Right lobe of liver (tissue), 6 donors: ENCODE measurements around the gene GPR160. TPM values are rescaled to one million over a fixed set of nuclear protein-coding genes. Genes with fewer than 3 reads are reported as not detected.

Experiments
- ATAC-seq, 4 donors: fragments of 200-7000 bp; cut with Tn5 transposase; one replicate each; pipeline ENCODE4 v1.9.1; 2020; ENCODE audit warnings: mild to moderate bottlenecking in 4 of 4, moderate library complexity in 4 of 4
- DNase-seq, 3 donors: peaks; one replicate each; pipeline ENCODE4 v3.0.0-alpha.2; 2020
- H3K27ac ChIP-seq, 3 donors: fragments of 200-600 bp; one replicate each; pipeline ENCODE4 v1.8.0; 2022
- H3K27me3 ChIP-seq, 2 donors: fragments of 200-600 bp; one replicate each; pipeline ENCODE4 v1.8.0; 2022
- H3K36me3 ChIP-seq, 4 donors: fragments of 200-600 bp; sonication (generic) in 1 of 4; one replicate each; pipeline versions ENCODE4 v1.5.1 to v1.8.0; 2017 to 2022; ENCODE audit warnings: control low read depth in 1 of 4
- H3K4me1 ChIP-seq, 4 donors: fragments of 200-600 bp; sonication (generic) in 1 of 4; one replicate each; pipeline versions ENCODE4 v1.5.1 to v1.8.0; 2017 to 2022; ENCODE audit warnings: control low read depth in 1 of 4
- H3K4me3 ChIP-seq, 3 donors: fragments of 200-600 bp; one replicate each; pipeline ENCODE4 v1.8.0; 2022
- H3K9me3 ChIP-seq, 4 donors: fragments of 200-600 bp; sonication (generic) in 1 of 4; one replicate each; pipeline versions ENCODE4 v1.5.1 to v1.8.0; 2017 to 2022; ENCODE audit warnings: control low read depth in 1 of 4
- POLR2A ChIP-seq: fragments of 450-650 bp; IDR thresholded peaks from one replicate; pipeline ENCODE4 v1.6.1; 2017; ENCODE audit warnings: antibody characterized with exemption, mild to moderate bottlenecking
- WGBS: methylation state at CpG from one replicate; pipeline ENCODE4 v1.1.6; 2018; ENCODE audit warnings: low coverage, low lambda C conversion rate; ENCODE audit not compliant: insufficient coverage; ENCODE audit errors: missing lambda C conversion rate; 5-methylcytosine and 5-hydroxymethylcytosine counted together
- intact Hi-C, 2 donors: fragments of 100-400 bp; cut with DNase I; formaldehyde crosslinking; loops; one replicate each; pipeline versions ENCODE4 v1.11.2 to v1.14.1; 2022
- small RNA-seq, 2 experiments: library from RNA; depleted of rRNA; stranded (forward); fragments of <200 nt; gene quantifications; one replicate each; pipeline ENCODE3, GENCODE V24; 2016
- total RNA-seq, 6 experiments: library from RNA; depleted of rRNA in 2 of 6; stranded (reverse); fragments of >200 nt in 2 of 6; fragmentation: NEBNext Ultra II Directional in 3 of 6; extraction: Animal tissue kit (Norgen Biotek cat#: 25700) in 3 of 6; gene quantifications; one replicate each; pipeline versions ENCODE4 v1.1.0 to v1.2.4, GENCODE V29; 2016 to 2023
- TF ChIP-seq, protein P1 (sequence below), 4 donors: fragments of 200-600 bp in 3 of 4; fragments of 450-650 bp in 1 of 4; IDR thresholded peaks; one replicate each; pipeline versions ENCODE4 v1.5.1 to v1.8.0; 2016 to 2022; ENCODE audit warnings: antibody characterized with exemption in 4 of 4, mild to moderate bottlenecking in 2 of 4
- donor health status: DM: no; HTN: yes; CAD: no.
- donor health status: DM: no; HTN: no; CAD: no.
- donor health status: DM: no; HTN: no; CAD: no.
- donor health status: DM: no; HTN: yes; CAD: no.
- donor health status: DM: no; HTN: yes; CAD: no.

Gene GPR160
- total RNA-seq, 6 experiments from 2014 or later = 1.0 to 4.2 (median 1.6) TPM

DNA sequence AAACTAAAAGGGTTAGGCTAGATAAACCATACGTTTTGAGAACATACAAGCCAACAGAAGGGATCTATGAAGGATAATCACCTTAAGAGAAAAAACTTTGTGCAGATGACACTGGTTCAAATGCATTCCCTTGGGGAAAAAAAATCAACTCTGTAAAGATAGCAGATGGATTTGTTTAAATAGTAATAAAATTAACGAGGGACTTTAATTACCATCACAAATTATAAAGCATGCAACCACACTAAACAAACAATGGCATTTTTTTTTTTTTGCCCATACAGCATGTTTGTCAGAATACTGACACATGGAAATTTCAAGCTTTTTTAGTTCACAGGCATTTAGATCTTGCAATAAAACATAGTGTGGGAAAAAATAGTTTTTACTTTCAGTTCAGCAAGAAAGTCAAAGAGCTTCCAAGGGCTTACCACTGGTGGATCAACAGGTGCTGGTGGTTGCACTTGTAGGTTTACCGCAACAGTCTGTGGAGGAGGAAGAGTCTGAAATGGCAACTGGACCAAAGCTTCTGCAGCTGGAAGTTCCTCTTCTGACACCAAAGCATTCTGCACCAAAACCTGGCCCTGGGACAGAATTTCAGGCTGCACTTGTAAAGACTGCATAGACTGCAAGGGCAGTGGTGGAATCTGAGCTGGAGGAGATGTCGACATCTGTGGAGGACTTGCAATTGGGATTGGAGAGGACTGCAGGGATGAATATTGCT, 90.6 kb downstream of the GPR160 start:
- no peaks in the 10 kb centered on the region for H3K27me3 ChIP-seq
- intact Hi-C loops = no loop called here
- H3K9me3 ChIP-seq = no peaks in the 10 kb centered on the region
- H3K36me3 ChIP-seq = peaks cover 0 to 32% (median 8%) of the 10 kb centered on the region in 4 donors
- no peaks in the 10 kb centered on the region for H3K4me1 ChIP-seq
- TF ChIP-seq POLR2A = no peak
- TF ChIP-seq, protein P1, sequence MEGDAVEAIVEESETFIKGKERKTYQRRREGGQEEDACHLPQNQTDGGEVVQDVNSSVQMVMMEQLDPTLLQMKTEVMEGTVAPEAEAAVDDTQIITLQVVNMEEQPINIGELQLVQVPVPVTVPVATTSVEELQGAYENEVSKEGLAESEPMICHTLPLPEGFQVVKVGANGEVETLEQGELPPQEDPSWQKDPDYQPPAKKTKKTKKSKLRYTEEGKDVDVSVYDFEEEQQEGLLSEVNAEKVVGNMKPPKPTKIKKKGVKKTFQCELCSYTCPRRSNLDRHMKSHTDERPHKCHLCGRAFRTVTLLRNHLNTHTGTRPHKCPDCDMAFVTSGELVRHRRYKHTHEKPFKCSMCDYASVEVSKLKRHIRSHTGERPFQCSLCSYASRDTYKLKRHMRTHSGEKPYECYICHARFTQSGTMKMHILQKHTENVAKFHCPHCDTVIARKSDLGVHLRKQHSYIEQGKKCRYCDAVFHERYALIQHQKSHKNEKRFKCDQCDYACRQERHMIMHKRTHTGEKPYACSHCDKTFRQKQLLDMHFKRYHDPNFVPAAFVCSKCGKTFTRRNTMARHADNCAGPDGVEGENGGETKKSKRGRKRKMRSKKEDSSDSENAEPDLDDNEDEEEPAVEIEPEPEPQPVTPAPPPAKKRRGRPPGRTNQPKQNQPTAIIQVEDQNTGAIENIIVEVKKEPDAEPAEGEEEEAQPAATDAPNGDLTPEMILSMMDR (IDR thresholded peaks at IDR 0.05) = no peak
- H3K27ac ChIP-seq = no peak overlapping the region
- DNase-seq (no peak), ATAC-seq (peak in 1 of 4 donors; percentile 22)
- 66% methylated on average over 4 of the region's 4 CpGs for WGBS
- no peak overlapping the region for H3K4me3 ChIP-seq

DNA sequence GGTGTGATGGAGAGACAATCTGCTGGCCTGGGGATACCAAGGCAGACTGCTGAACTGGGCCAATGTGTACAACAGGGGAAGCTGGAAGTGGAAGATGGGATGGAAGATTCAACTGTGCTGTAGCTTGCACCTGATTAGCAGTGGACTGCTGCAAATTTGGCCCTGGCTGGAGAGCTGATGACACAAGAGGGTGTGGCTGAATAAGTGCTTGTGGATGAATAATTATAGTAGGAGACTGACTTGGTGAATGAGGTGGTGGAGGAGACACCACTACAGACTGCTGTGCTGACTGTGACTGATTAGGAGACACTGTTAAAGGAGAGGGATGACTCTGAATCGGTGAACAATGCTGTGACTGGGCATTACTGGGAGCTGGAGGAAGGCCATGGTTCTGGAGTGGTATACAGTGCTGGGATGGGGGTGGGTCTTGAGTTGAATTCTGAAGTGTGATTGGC, 91.2 kb downstream of the GPR160 start:
- no peak for DNase-seq
- Histone ChIP-seq H3K27me3 (no peaks in the 10 kb centered on the region), H3K36me3 (peaks cover 0 to 32% (median 8%) of the 10 kb centered on the region in 4 donors), H3K4me3 (no peak overlapping the region), H3K27ac (no peak overlapping the region), H3K9me3 (no peaks in the 10 kb centered on the region), H3K4me1 (no peaks in the 10 kb centered on the region)
- 88% methylated on average over 1 of the region's 1 CpG for WGBS
- ATAC-seq = peak in 3 of 4 donors; percentile 26 to 44 (median 28)
- intact Hi-C loops = no loop called here
- TF ChIP-seq, protein P1 (IDR thresholded peaks at IDR 0.05) = no peak
- TF ChIP-seq POLR2A = no peak

DNA sequence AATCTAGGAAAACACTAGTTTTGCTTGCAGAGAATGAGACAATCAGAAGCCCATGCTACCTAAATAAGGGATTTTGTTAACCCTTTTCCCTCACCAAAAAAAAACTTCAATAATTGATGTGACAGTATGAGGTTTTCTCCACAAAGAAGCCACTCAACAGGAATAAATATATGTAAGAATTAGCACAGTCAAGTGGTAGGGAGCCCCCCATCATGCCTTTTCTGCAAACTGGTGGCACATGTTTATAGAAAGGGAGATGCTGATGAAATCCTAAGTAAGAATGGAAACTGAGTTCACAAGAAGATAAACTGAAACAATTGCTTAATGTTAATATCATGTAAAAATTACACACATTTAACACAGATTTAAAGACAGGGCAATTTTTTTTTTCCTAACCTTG, 92.7 kb downstream of the GPR160 start:
- Histone ChIP-seq H3K27ac (no peak overlapping the region), H3K9me3 (no peaks in the 10 kb centered on the region), H3K27me3 (no peaks in the 10 kb centered on the region), H3K4me3 (no peak overlapping the region), H3K36me3 (peaks cover 0 to 35% (median 8%) of the 10 kb centered on the region in 4 donors), H3K4me1 (no peaks in the 10 kb centered on the region)
- DNase-seq (no peak), ATAC-seq (no peak)
- no peak for TF ChIP-seq POLR2A
- TF ChIP-seq, protein P1 (IDR thresholded peaks at IDR 0.05) = no peak
- intact Hi-C loops = no loop called here

DNA sequence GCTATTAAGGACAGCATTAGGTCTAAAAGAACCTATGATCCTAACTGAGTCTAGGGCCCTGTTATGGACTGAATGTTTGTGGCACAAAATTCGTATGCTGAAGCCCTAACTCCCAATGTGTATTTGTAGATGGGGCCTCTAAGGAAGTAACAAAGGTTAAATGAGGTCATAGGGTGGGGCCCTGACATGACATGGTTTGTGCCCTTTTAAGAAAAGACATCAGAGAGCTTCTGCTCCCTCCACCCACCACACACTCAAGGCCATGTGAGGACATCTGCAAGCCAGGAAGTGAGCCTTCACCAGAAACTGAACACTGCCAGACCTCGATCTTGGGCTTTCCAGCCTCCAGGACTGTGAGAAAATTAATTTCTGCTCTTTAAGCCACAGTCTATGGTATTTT, 94.5 kb downstream of the GPR160 start:
- Histone ChIP-seq H3K27me3 (no peaks in the 10 kb centered on the region), H3K4me1 (no peaks in the 10 kb centered on the region), H3K36me3 (peaks cover 0 to 41% (median 8%) of the 10 kb centered on the region in 4 donors), H3K9me3 (no peaks in the 10 kb centered on the region), H3K4me3 (no peak overlapping the region), H3K27ac (no peak overlapping the region)
- intact Hi-C loops = no loop called here
- 65% methylated on average over 2 of the region's 2 CpGs for WGBS
- no peak for TF ChIP-seq POLR2A
- TF ChIP-seq, protein P1 (IDR thresholded peaks at IDR 0.05) = no peak
- ATAC-seq = no peak
- no peak for DNase-seq

Small RNA genes lying within 50 kb of the gene (small RNA-seq; reads per million reads assigned to genes)
- 0 reads per million in 2 experiments for gene RNU4-38P

Other genes starting within 250 kb of the GPR160 start
- not detected for gene LRRIQ4, start 225.1 kb upstream of the GPR160 start, total RNA-seq
- 1 to 10 TPM in 1 of 6 experiments, under 1 TPM in 4, not detected in 1; 0.06 to 1.9 (median 0.60) TPM for gene LRRC34, start 225.1 kb upstream of the GPR160 start, total RNA-seq
- gene LRRC31, start 168.1 kb upstream of the GPR160 start, total RNA-seq = 1 to 10 TPM in 5 of 6 experiments, under 1 TPM in 1; 0.78 to 5.0 (median 2.2) TPM
- not detected for gene SAMD7, start 126.4 kb upstream of the GPR160 start, total RNA-seq
- 100 to 1,000 TPM in 3 of 6 experiments, 10 to 100 TPM in 3; 38.5 to 133 (median 96.5) TPM for gene SEC62, start 71.2 kb upstream of the GPR160 start, total RNA-seq
- 10 to 100 TPM; 20.0 to 32.6 (median 23.5) TPM for gene PHC3, start 143.7 kb downstream of the GPR160 start, total RNA-seq
- gene PRKCI, start 184.4 kb downstream of the GPR160 start, total RNA-seq = 10 to 100 TPM in 2 of 6 experiments, 1 to 10 TPM in 4; 8.2 to 15.7 (median 8.9) TPM